Heart right ventricle (tissue), 16 donors: Measurements from ENCODE around the gene ARHGEF19. TPM values are rescaled to one million over a fixed set of nuclear protein-coding genes. Genes with fewer than 3 reads are reported as not detected.
A peak's percentile ranks its signal among the peaks of the same experiment; 100 is the strongest.

Experiments used
- ATAC-seq, 8 donors: fragments of 200-7000 bp; cut with Tn5 transposase; one replicate each; pipeline ENCODE4 v1.9.1; 2020; ENCODE audit warnings: mild to moderate bottlenecking in 8 of 8, moderate library complexity in 8 of 8, moderate number of reproducible peaks in 1 of 8
- DNase-seq, 2 donors: peaks; one replicate each; pipeline ENCODE4 v3.0.0-alpha.2; 2020
- H3K27ac ChIP-seq, 10 donors: fragments of 200-600 bp; sonication (generic) in 2 of 10; one replicate each; pipeline versions ENCODE4 v1.5.0 to v1.8.0; 2020 to 2022; ENCODE audit warnings: mild to moderate bottlenecking in 3 of 10
- H3K27me3 ChIP-seq, 7 donors: fragments of 200-600 bp; one replicate each; pipeline ENCODE4 v1.8.0; 2021 to 2022; ENCODE audit warnings: mild to moderate bottlenecking in 2 of 7
- H3K36me3 ChIP-seq, 9 donors: fragments of 200-600 bp; sonication (generic) in 1 of 9; one replicate each; pipeline versions ENCODE4 v1.5.0 to v1.8.0; 2020 to 2022; ENCODE audit warnings: mild to moderate bottlenecking in 2 of 9
- H3K4me1 ChIP-seq, 9 donors: fragments of 200-600 bp; sonication (generic) in 1 of 9; one replicate each; pipeline versions ENCODE4 v1.5.0 to v1.8.0; 2020 to 2022; ENCODE audit warnings: mild to moderate bottlenecking in 4 of 9
- H3K4me3 ChIP-seq, 10 donors: fragments of 200-600 bp; sonication (generic) in 2 of 10; one replicate each; pipeline versions ENCODE4 v1.5.0 to v1.8.0; 2020 to 2022; ENCODE audit warnings: mild to moderate bottlenecking in 7 of 10, moderate library complexity in 2 of 10
- H3K9me3 ChIP-seq, 11 donors: fragments of 200-600 bp in 10 of 11; sonication (generic) in 2 of 11; one replicate each; pipeline versions ENCODE4 v1.5.0 to v1.8.0; 2013 to 2022; ENCODE audit warnings: mild to moderate bottlenecking in 2 of 11, control low read depth in 1 of 11, moderate library complexity in 1 of 11
- CTCF ChIP-seq, 9 donors: fragments of 200-600 bp; sonication (generic) in 2 of 9; IDR thresholded peaks; one replicate each; pipeline versions ENCODE4 v1.5.0 to v1.8.0; 2021 to 2022; ENCODE audit warnings: antibody characterized with exemption in 9 of 9, mild to moderate bottlenecking in 5 of 9, moderate library complexity in 1 of 9
- WGBS, 2 donors: extraction: QIAGEN DNeasy Blood & Tissue Kit; methylation state at CpG; one replicate each; pipeline ENCODE4 v1.1.7; 2013; ENCODE audit warnings: inconsistent platforms in 1 of 2; 5-methylcytosine and 5-hydroxymethylcytosine counted together
- intact Hi-C, 10 donors: fragments of 100-400 bp; cut with DNase I; formaldehyde crosslinking; loops; one replicate each; pipeline versions ENCODE4 v1.11.1 to v1.14.2; 2022
- polyA plus RNA-seq, 2 donors: library from polyadenylated mRNA; stranded (reverse); fragments of 200-250 nt; gene quantifications; one replicate each; pipeline ENCODE4 v1.2.3, GENCODE V29; 2013
- total RNA-seq, 10 donors: library from RNA; stranded (reverse); fragmentation: NEBNext Ultra II Directional in 3 of 10; extraction: Animal tissue kit (Norgen Biotek cat#: 25700) in 3 of 10; gene quantifications; one replicate each; pipeline versions ENCODE4 v1.2.1 to v1.2.4, GENCODE V29; 2021 to 2023
- donor health status: Arrhythmogenic right ventricular cardiomyopathy.
- donor health status: ischemic (EF 13 %, LVEDD 7.1; RV severe dilation, severe dysfunction).
- donor health status: healthy with polysubstance abuse.
- donor health status: DM: no; HTN: yes; CAD: no.
- donor health status: DM: no; HTN: no; CAD: no.
- donor health status: ischemic (EF 25% LVEDD 6.9; RV normal size, moderate dysfunction).
- donor health status: ischemic (EF 25% LVEDD 5.7; RV mildly dilated, moderate dysfunction).
- donor health status: healthy.
- donor health status: DM: yes; HTN: yes; CAD: no.
- donor health status: Ischemic cardiomyopathy.
- donor health status: ischemic (EF 35%, LVEDD 5.7; RV mildly dilated, moderate dysfunction).
- donor health status: nonischemic (EF 11% LVEDD 7.7; RV severe dilation, severe dysfunction).
- donor health status: DM: yes; HTN: yes; CAD: no.
- donor health status: PGD.
- donor health status: ischemic (EF 29% LVEDD 5.4; RV normal size, mild dysfunction).
- donor health status: nonischemic (EF 23%, LVEDD 6.1; RV moderate dilation, normal function).

The ARHGEF19 gene
- total and polyA plus RNA-seq, 12 donors, result 0.49 to 5.4 (median 1.6) TPM

DNA sequence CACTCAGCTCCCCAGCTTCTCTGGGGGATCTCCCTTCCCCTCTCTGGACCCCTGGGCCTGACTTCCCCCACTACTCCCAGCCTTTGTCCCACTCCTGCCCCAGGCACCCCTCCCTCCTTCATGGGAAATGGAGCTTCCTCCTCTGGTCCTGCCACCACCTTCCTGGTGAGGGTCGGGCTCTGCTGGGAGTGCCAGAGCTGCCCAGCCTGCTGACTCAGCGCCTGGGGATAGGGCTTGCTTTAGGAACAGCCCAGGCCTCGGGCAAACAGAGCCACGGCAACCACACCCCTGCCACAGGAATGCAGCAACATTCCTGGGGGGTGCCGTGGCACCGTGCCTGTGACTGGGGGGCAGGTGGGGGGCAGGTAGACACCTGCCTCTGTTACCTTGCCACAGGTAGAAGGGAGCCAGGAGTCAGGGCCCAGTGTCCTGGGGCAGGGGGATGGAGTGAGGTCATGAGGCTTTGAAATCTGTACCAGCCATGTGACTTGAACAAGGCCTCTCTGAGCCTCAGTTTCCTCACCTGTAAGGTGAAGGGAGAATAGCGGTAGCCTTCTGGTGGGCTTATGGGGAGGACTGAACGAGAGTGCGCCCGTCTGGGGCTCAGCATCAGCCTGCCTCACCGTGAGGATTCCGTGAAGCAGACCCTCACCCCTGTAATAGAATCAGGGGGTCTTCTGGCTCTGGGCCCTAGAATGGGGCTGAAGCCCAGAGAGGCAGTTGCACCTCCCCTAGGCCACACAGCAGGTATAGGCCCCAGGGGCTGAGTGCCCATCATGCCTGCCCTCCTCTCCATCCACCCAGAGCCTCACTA is 38.8 kb downstream of the ARHGEF19 start:
- no peak for TF ChIP-seq CTCF (IDR thresholded peaks at IDR 0.05)
- Histone ChIP-seq H3K4me3 (no peak overlapping the region), H3K27me3 (no peaks in the 10 kb centered on the region), H3K36me3 (no peaks in the 10 kb centered on the region), H3K27ac (peak overlapping the region in 2 of 10 donors; percentile 19 to 64), H3K9me3 (no peaks in the 10 kb centered on the region), H3K4me1 (peaks cover 17 to 51% (median 38%) of the 10 kb centered on the region in 9 donors)
- peak in 1 of 8 donors; percentile 8 for ATAC-seq
- intact Hi-C loops, result loop anchor here in 2 of 10 donors (2.0 kb wide), 2 partner anchors 15 to 17 kb away; partner anchors contain the start of gene EPHA2 (in 1 of the 2)
- DNase-seq, result no peak
- 64 to 68% methylated on average over 12 of the region's 12 CpGs for WGBS, 2 donors

DNA sequence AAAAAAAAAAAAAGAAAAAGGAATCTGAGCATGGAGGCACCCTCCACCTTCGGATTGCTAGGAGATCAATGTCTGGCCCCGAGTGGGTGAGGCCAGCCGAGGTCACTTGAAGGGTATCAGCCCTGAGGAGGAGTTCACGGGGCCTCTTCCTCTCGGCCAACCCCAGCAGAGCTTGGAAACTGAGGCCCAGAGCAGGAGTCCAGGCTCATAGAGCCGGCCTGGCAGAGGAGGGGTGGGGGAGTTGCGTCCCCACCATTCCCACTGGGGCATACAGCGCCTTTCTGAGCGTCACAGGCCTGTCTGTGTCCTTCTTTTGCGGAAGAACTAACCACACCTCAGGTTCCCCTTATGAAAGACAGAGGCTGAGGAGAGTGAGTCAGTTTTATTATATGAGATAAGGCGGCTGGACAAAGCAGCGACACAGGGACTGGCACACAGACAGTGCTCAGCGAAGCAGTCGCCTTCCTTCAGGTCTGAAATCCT is 39.4 kb downstream of the ARHGEF19 start:
- Histone ChIP-seq H3K9me3 (no peaks in the 10 kb centered on the region), H3K27ac (peak overlapping the region in 2 of 10 donors; percentile 19 to 64), H3K36me3 (no peaks in the 10 kb centered on the region), H3K4me1 (peaks cover 17 to 57% (median 40%) of the 10 kb centered on the region in 9 donors), H3K4me3 (no peak overlapping the region), H3K27me3 (peaks cover 0 to 2% (median 0%) of the 10 kb centered on the region in 7 donors)
- intact Hi-C loops, result no loop called here
- no peak for TF ChIP-seq CTCF (IDR thresholded peaks at IDR 0.05)
- ATAC-seq (peak in 1 of 8 donors; percentile 11), DNase-seq (no peak)
- WGBS, 2 donors, result 83 to 86% methylated on average over 14 of the region's 14 CpGs

- Histone ChIP-seq H3K4me3 (no peak overlapping the region), H3K27ac (no peak overlapping the region), H3K27me3 (peaks cover 0 to 9% (median 0%) of the 10 kb centered on the region in 7 donors), H3K9me3 (no peaks in the 10 kb centered on the region), H3K36me3 (no peaks in the 10 kb centered on the region), H3K4me1 (peaks cover 20 to 58% (median 46%) of the 10 kb centered on the region in 9 donors)
- no peak for TF ChIP-seq CTCF (IDR thresholded peaks at IDR 0.05)
- no peak for ATAC-seq
- DNase-seq, result no peak
- WGBS, 2 donors, result 95 to 96% methylated on average over 13 to 15 of the region's 15 CpGs
- intact Hi-C loops, result no loop called here
Measured at GRCh38 chr1:16172218-16172830, 40.1 kb downstream of the ARHGEF19 start.

DNA sequence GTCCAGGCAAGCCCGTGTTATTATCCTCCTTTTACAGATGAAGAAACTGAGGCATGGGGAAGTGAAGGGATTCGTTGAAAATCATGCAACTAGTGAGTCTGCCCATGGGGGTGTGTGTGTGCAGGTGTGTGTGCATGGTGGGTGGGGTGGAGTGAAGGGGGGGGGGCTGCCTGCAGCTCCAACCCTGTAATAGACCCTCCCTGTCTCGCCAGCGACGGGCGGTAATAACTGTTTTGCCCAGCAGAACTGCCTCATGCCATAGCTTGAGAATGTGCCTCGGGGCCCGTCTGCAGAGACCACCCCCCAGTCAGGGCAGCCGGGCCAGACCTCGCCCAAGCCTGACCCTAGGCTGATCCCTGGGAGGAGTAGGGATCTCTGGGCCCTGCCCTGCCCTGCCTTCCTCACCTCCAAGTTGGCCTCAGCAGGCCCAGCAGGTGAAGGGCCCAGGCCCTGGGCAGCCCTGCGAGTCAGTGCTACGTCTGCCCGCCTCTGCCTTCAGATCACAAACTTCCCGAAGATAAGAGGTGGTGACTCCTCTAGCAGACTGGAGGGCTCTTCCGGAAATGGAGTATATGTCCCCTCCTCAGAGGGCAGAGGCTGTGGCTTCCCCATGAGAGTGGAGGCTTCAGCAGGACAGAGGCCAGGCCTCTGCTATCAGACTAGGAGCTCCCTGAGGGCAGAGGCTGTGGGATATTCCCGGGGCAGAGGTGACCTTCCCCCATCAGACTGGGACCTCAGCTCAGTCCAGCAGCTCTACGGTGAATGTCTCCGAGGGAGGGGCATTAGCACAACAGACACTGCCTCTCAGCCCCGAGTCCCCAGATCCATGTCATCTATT is 40.9 kb downstream of the ARHGEF19 start:
- Histone ChIP-seq H3K27ac (no peak overlapping the region), H3K4me1 (peaks cover 15 to 53% (median 40%) of the 10 kb centered on the region in 9 donors), H3K4me3 (no peak overlapping the region), H3K9me3 (no peaks in the 10 kb centered on the region), H3K36me3 (no peaks in the 10 kb centered on the region), H3K27me3 (peaks cover 0 to 13% (median 0%) of the 10 kb centered on the region in 7 donors)
- no peak for TF ChIP-seq CTCF (IDR thresholded peaks at IDR 0.05)
- intact Hi-C loops, result no loop called here
- ATAC-seq, result no peak
- DNase-seq, result no peak
- WGBS, 2 donors, result 93% methylated on average over 19 of the region's 19 CpGs
